NCI-H1436 treated with DMSO at 0.1 percent for 48 hours (cell line): Measurements from ENCODE around the gene GET4.
"Not testable (repeated sequence)": the region's sequence is repeated elsewhere in the genome, so short reads cannot be mapped to it uniquely, and the experiment has no call there.

Source experiments
- DNase-seq: peaks from one replicate; lab custom pipeline; 2025; lab: John Stamatoyannopoulos, UW

The GET4 gene

DNA sequence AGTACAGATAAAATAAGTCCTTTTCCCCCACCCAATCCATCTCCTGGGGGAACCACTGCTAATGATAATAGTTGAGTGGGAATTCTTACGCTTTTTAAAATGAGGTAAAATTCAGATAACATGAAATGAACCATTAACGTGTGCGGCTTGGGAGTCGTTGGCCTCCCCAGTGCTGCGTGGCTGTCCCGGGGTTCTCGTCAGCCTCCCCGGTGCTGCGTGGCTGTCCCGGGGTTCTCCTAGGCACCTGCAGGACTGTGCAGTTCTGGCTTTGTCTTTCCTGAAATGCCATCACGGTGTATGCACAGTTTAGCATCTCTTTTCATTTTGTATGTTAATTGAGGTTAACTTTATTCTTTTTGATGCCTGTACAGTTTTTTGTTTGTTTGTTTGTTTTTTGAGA is 30.6 kb upstream of the GET4 start:
- DNase-seq = no peak

DNA sequence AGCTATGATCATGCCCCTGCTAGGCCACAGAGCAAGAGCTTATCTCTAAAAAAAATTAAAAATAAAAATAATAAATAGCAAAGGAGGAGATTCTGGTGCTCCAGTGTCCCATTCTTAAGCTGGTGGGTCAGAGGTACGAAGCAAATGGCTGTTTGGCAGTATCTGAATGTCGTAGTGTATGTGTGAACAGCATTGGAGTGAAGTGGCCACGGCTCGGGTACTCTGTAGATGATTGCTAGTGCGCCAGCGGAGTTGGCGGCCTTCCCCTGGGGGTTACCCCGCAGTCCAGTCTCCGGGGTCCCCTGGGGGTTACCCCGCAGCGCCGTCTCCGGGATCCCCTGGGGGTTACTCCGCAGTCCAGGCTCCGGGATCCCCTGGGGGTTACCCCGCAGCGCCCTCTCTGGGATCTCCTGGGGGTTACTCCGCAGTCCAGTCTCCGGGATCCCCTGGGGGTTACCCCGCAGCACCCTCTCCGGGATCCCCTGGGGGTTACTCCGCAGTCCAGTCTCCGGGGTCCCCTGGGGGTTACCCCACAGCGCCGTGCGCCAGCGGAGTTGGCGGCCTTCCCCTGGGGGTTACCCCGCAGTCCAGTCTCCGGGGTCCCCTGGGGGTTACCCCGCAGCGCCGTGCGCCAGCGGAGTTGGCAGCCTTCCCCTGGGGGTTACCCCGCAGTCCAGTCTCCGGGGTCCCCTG is 29.2 kb upstream of the GET4 start:
- DNase-seq = not testable (repeated sequence)

DNA sequence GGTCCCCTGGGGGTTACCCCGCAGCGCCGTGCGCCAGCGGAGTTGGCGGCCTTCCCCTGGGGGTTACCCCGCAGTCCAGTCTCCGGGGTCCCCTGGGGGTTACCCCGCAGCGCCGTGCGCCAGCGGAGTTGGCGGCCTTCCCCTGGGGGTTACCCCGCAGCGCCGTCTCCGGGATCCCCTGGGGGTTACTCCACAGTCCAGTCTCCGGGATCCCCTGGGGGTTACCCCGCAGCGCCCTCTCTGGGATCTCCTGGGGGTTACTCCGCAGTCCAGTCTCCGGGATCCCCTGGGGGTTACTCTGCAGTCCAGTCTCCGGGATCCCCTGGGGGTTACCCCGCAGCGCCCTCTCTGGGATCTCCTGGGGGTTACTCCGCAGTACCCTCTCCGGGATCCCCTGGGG is 28.6 kb upstream of the GET4 start:
- DNase-seq = not testable (repeated sequence)

DNA sequence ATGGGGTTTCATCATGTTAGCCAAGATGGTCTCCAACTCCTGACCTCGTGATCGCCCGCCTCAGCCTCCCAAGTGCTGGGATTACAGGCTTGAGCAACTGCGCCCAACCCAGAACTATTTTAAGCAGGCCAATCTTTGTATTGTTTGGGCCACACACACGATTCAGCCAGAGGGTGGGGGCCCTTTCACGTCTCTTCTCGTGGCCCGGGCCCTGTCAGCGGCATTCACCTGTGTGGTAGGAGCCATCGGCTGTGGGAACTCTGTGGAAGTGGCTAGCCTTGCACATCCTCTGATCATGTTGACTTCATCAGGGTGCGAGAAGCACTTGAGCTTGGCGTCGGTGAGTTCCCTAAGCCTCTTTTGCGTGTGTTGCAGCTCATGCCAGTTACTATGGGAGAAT is 27.2 kb upstream of the GET4 start:
- DNase-seq = no peak

DNA sequence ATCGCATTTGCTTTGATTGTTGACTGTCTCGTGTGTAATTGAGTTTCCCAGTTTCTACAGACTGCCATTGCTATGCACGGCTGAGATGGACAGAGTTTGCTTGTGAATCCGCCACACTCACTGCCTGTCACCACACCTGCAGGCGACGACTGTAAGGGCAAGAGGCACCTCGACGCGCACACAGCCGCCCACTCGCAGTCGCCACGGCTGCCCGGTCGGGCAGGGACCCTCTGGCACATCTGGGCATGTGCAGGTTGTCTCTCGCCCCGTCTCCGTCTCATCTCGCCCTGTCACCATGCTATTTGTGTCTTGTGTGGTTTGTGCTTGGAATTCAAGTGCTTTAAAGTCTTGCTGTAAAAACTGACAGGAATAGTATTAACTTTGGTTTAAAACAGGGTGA is 26.6 kb upstream of the GET4 start:
- DNase-seq = no peak

DNA sequence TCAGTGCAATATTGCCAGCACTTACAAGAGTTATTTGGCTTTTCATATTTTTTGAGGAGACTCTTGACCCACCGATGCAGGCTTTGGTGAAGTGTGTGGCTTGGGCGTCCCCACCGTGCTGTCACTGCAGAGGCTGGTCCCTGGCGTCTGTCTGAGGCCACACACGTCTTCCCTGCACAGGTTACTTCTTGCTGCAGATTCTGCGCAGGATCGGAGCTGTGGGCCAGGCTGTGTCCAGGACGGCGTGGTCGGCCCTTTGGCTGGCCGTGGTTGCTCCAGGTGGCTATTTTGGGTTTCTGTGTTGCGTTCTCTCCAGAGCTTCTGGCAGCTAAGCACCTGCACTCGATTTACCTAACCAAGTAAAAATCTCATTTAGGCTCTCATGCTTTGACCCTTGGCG is 25.1 kb upstream of the GET4 start:
- DNase-seq = no peak

DNA sequence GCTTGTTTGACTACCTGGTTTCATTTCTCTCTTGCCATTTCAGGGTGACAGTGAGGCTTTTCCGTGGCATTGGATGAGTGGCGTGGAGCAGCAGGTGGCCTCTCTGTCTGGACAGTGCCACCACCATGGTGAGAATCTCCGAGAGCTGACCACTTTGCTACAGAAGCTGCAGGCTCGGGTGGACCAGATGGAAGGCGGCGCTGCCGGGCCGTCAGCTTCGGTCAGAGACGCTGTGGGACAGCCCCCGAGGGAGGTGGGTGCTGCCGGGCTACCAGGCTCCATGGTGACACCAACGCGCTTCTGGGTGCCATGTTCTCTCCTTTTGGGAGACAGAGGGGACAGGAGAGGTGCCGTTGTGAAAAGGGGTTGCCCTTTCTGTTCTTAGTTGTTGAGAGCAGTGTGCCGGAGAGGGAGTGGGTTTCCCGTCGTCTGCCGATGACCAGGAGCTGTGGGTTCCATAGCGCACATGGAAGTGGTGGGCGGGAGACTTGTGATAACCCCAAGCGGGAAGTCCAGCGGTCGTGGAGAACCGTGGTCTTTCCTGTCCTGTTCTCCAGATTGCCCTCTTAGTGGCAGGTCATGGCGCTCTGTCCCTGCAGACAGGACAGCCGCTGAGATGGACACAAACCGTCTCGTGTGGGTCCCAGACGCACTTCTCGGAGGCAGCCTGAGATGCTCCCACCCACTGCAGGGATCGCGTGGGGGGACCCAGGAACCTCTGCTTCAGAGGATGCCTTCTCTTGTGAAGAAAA is 22.8 kb upstream of the GET4 start:
- no peak for DNase-seq

DNA sequence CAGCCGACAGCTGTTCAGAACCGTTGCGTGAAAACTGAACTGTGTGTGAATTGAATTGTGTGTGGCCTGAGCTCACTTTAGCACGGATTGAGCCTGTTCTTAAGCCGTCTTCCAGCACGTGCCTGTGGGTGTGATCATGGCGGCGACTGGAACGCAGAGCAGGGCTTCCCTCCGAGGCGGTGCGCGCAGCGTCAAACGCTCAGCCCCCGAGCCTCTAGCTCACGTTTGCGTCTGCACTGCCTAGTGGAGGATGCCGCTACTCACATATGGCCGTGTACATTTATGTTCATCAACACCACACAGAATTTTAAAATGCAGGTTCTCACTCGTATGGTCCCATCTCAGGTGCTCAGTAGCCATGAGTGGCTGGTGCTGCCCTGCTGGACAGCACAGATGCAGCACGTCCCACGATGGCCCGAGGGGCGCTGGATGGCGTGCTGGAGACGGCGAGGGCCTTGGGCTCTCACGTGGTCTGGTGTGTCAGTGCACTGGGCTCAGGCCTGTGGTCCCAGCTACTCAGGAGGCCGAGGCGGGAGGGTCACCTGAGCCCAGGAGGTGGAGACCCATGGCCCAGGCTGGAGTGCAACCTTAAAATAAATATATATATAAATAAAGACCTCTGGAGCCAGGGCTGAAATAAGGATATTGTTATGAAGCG is 22.1 kb upstream of the GET4 start:
- DNase-seq = no peak

DNA sequence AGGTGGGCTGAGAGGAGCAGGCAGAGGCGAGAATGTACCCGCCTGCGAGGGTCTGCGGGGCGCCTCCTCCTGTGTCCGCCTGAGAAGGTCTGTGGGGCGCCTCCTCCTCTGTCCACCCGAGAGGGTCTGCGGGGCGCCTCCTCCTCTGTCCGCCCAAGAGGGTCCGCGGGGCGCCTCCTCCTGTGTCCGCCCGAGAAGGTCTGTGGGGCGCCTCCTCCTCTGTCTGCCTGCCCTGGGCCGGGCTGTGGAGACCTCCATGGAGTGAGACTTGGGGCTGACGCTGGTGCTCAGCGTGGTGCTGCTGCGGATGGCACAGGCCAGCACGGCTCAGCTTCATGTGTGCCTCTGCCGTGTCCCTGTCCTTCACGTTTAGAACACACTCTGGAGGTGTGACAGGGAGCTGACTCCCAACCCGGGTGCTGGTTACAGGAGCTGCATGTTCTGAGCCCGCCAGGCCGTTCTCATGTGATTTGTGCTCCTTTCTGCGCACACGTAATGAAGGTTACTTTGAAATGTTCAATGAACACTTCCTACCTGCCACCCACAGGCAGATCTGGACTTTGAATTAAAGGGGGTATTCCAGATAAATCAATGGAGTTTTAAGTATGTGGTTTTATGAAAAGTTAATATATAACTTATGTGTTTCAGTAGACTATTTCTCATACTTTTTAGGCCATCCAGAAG is 20.5 kb upstream of the GET4 start:
- no peak for DNase-seq

DNA sequence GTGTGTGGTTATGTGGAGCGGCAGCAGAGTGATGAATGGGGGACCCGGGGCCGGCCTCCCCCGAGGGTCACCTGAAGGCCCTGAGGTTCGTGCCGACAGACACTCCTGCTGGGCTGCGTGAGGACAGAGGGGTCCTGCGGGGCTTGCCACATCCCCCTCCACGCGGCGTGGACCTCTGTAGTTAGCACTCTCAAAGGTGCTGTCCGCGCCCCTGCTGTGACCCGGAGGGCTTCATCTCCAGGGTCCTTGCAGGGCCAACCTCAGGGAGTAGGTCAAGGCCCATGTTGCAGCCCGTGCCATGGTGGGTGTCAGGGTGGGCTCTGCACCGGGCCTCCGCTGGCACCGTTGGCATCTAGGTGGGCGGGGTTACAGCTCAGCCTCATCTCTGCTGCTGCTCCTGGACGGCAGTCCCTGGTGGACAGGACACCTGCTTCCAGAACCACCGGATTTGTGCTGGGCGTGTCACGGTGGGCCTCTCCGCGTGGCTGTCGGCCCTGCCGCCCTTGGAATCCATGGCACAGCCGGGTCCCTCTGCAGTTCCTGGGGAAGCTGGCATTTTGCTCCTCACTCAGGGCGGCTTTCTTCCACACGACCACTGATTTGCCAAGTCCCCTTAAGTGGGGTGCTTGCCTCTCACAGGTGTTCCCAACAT is 19.8 kb upstream of the GET4 start:
- no peak for DNase-seq

DNA sequence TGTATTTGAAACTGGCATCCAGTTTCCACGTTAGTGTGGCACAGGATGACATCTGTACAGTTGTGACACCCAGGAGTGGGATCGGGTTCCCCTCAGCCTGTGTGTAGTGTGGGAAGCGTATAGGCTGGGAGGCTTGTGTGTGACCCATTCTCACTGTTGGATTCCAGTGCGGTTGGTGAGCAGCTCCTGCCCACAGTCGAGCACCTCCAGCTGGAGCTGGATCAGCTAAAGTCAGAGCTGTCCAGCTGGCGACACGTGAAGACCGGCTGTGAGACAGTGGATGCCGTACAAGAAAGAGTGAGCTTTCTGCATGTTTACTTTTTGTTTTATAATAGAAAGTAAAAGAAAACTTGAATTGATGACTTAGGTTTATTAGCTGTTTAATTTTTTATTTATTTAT is 18.7 kb upstream of the GET4 start:
- no peak for DNase-seq

DNA sequence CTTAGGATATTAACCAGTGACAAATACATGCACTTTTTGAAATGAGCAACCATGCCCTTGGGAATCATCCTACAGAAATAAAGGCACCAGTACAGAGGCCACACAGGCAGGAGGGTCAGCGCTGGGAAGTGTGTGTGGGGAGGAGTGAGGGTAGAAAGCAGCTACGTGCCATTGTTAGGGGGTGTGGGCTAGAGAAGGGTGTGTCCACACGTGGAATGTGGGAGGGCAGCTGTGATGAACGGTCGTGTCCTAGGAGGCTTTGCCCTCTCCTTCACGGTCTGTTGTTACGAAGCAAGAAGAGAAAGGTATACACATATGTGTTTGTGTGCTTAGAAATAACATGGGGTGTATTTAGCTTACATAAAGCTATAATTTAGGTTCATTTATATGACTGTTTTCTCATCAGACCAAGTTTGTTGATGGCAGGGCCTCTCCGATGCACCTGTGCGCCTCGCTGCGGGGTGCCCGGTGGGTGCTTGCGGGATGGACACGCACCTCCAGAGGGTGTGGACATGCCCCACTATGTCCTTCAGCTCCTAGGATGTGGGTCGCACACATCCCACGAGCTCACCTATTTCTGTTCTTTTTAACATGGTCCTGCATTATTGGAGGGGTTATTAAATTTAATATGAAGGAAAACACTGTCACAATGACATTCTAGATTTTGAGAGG is 16.9 kb upstream of the GET4 start:
- no peak for DNase-seq

DNA sequence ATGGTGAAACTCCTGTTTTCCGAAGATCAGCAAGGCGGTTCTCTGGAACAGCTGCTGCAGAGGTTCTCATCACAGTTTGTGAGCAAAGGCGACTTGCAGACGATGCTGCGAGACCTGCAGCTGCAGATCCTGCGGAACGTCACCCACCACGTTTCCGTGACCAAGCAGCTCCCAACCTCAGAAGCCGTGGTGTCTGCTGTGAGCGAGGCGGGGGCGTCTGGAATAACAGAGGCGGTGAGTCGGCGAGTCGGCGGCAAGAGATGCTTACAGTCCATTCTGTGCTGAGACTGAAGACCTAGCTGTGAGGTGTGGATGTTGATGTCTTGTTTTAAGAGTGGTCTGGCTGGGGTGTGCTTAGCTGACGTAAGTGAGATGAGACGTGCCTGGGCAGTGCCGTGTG is 16.2 kb upstream of the GET4 start:
- DNase-seq = no peak

DNA sequence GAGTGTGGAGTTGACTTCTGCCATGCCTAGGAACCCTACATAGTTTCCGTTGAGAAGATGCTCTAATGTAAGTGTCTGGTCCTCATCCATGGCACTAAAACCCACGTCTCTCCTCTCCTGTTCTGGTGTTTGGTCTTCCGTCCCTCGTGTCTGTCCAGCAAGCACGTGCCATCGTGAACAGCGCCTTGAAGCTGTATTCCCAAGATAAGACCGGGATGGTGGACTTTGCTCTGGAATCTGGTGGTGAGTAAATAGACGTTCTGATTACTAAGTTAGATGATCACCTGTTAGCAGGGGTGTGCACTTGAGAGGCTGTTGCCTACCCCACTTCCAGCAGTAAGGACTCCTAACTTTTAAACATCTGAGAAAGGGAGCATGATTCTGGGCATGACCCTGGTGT is 15.1 kb upstream of the GET4 start:
- DNase-seq = no peak

DNA sequence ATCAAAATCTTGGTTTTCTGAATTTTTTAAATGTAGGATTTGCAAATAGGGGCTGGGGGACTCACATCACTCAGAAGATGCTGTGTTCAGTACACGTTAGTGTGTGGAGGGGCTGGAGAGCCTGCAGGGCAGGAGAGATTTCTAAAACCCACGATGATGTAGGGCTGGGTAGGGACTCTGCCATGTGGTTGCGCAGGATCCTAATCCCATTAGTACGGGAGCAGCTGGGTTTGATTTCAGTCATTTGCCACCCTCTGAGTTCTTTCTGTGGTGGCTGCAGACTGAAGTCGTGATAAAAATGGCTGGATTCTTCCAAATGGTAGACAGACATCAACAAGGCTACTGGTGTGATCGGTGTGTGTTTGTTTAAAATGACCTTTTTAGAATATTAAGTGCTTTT is 14.2 kb upstream of the GET4 start:
- DNase-seq = no peak

DNA sequence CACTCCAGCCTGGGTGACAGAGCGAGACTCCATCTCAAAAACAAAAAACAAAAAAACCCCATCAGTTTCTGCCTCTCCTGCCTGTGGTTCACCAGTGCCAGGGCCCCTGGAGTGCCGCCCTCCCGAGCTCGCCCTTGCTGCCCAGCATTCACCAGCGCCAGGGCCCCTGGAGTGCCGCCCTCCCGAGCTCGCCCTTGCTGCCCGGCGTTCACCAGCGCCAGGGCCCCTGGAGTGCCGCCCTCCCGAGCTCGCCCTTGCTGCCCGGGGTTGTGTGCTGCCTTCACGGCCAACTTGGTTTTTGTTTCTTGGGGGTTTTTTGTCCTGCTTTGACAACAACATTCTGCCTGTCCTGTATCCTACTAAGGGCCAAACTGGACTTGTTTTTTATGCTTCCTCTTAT is 13.2 kb upstream of the GET4 start:
- DNase-seq = no peak

DNA sequence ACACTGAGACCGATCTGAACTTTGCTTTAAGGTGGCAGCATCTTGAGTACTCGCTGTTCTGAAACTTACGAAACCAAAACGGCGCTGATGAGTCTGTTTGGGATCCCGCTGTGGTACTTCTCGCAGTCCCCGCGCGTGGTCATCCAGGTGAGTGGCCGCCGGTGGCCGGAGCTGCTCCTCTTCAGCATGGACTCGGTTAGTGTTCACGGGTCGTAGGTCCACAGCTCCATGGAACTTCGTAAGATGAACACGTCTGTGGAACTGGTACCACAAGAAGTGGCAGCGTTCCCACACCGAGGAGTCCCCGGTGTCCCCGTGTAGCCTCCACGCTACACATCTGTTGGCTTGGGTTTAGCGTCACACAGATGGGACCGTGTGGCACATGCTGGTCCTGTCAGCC is 10.4 kb upstream of the GET4 start:
- DNase-seq = no peak

DNA sequence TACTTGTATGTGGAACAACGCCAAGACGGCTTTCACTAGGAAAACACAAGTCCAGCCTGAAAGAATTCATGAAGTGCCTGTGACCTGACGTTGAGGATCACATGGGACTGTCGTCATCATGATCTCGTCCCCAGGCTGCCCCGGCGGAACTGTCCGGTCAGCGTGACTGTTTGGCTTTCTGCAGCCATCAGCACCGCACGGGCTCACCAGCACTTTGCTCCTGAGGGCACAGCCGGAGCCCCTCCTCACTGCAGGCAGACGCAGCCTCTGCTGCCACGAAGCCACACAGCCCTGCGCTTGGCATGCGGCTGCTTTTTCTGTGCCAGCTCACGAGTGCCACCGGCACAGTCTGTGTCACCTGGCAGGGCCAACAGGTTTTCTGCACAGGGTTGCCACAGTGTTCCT is 9.4 kb upstream of the GET4 start:
- no peak for DNase-seq

DNA sequence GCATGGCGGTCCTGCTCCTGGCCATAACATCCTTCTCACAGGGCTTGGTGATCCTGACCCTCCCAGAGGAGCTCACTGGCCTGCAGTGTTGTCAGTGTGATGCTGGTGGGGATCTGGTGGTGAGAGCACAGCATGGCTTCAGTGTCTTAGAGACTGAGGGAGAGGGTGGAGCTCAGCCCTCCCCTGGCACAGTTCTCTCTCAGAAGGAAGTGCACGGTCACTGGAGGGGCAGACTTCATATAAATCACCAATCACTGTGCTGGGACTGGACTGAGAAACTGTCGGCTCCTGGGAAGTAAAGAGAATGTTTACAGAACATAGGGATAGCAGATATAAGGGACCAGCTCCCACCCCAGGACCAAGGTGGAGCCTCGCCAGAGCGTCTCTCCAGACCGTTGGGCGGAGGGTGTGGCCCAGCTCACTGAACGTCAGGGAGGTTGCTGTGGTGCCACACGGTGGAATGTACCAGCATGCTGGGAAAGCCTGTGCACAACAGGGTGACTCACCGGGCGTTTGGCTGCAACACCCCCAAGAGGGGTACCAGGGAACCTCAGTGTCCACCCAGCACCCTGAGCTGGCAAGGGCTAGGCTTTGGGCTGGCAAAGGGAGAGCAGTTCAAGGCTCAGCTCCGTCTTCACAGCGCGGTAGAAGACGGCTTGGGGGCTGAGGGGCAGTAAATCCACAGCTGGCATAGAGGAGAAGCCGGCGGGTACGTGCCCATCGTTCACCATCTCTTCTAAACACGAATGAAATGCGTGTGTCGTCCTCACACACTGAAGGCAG is 8.8 kb upstream of the GET4 start:
- no peak for DNase-seq

DNA sequence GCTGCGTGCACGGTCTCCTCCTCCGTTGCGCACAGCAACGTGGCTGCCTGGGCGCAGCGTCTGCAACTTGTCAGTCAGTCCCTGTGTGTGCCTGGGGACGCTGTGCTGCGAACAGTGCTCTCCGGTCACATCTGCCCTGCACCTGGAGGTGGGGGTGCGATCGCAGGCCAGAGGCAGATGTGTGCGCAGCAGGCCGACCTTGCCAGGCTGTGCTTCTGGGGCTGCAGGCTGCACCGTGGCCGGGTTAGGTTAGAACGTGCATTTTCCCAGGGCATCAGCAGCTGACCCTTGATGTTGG is 8.2 kb upstream of the GET4 start:
- no peak for DNase-seq

DNA sequence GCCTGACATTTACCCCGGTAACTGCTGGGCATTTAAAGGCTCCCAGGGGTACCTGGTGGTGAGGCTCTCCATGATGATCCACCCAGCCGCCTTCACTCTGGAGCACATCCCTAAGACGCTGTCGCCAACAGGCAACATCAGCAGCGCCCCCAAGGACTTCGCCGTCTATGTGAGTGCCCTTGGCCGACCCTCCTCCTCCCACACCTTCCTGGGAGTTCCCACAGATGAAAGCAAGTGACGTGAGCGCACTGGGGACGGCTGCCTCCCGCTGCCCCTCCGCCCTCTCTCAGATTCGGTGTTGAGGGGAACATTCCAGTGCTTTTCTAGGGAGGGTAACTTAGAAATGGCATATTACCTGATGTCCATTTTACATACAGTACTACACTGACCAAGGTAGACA is 7.0 kb upstream of the GET4 start:
- no peak for DNase-seq
